Chondrocyte (in vitro differentiated cells): ENCODE data around the gene NRIP2. TPM values are rescaled to one million over a fixed set of nuclear protein-coding genes. Genes with fewer than 3 reads are reported as not detected.

Experiments used
- DNase-seq: peaks from one replicate; pipeline ENCODE4 v3.0.0; 2021; ENCODE audit warnings: mixed read lengths, low spot score
- H3K27ac Mint-ChIP-seq: one replicate; pipeline ENCODE4 v1.8.0; 2021; ENCODE audit warnings: mild to moderate bottlenecking, moderate library complexity, mixed read lengths; ENCODE audit not compliant: unreplicated experiment
- H3K27me3 Mint-ChIP-seq: 2 replicates; pipeline ENCODE4 v1.8.0; 2021; ENCODE audit warnings: low read depth, mixed read lengths
- H3K36me3 Mint-ChIP-seq: 2 replicates; pipeline ENCODE4 v1.8.0; 2021; ENCODE audit warnings: low read depth, mixed read lengths
- H3K4me1 Mint-ChIP-seq: 2 replicates; pipeline ENCODE4 v1.8.0; 2021; ENCODE audit warnings: low read depth, mild to moderate bottlenecking, mixed read lengths
- H3K4me3 Mint-ChIP-seq: one replicate; pipeline ENCODE4 v1.8.0; 2021; ENCODE audit warnings: mild to moderate bottlenecking, moderate library complexity, mixed read lengths; ENCODE audit not compliant: unreplicated experiment
- H3K9me3 Mint-ChIP-seq: 2 replicates; pipeline ENCODE4 v1.8.0; 2021; ENCODE audit warnings: low read depth, mixed read lengths
- total RNA-seq: library from RNA; stranded (reverse); gene quantifications from 3 replicates; pipeline ENCODE4 v1.2.1, GENCODE V29; 2021
- TF ChIP-seq, protein P1 (sequence below): fragments of 200-600 bp; sonication (generic); IDR thresholded peaks from 2 replicates; pipeline ENCODE4 v1.5.0; 2021; ENCODE audit warnings: antibody characterized with exemption, mild to moderate bottlenecking, moderate library complexity

The NRIP2 gene
- total RNA-seq, 1 donor from 2014 or later, result 0.25 TPM

DNA sequence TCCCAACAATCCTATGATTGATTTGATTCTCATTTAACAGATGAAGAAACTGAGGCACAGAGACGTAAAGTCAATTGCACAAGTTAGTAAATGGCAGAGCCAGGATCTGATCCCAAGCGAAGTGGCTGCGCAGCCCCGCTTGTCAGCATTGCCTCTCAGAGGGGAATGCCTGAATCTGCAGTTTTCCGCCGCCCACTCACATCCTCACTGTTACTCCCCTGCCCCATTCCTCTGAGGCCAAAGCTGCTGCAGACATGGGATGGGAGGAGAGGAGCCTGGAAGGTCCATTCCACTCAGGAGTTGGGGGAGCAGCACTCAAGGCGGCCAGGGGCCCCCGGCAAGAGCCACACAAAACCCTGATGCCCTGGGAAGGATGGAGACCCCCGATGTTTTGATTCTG lies 1.0 kb downstream of the NRIP2 start:
- H3K4me3 Mint-ChIP-seq, result no peak overlapping the region
- H3K36me3 Mint-ChIP-seq, result peaks cover 8% of the 10 kb centered on the region
- H3K27me3 Mint-ChIP-seq, result no peaks in the 10 kb centered on the region
- no peak overlapping the region for H3K27ac Mint-ChIP-seq
- DNase-seq, result no peak
- TF ChIP-seq, protein P1, sequence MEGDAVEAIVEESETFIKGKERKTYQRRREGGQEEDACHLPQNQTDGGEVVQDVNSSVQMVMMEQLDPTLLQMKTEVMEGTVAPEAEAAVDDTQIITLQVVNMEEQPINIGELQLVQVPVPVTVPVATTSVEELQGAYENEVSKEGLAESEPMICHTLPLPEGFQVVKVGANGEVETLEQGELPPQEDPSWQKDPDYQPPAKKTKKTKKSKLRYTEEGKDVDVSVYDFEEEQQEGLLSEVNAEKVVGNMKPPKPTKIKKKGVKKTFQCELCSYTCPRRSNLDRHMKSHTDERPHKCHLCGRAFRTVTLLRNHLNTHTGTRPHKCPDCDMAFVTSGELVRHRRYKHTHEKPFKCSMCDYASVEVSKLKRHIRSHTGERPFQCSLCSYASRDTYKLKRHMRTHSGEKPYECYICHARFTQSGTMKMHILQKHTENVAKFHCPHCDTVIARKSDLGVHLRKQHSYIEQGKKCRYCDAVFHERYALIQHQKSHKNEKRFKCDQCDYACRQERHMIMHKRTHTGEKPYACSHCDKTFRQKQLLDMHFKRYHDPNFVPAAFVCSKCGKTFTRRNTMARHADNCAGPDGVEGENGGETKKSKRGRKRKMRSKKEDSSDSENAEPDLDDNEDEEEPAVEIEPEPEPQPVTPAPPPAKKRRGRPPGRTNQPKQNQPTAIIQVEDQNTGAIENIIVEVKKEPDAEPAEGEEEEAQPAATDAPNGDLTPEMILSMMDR, result no peak
- H3K9me3 Mint-ChIP-seq, result no peaks in the 10 kb centered on the region
- H3K4me1 Mint-ChIP-seq, result peaks cover 26% of the 10 kb centered on the region

DNA sequence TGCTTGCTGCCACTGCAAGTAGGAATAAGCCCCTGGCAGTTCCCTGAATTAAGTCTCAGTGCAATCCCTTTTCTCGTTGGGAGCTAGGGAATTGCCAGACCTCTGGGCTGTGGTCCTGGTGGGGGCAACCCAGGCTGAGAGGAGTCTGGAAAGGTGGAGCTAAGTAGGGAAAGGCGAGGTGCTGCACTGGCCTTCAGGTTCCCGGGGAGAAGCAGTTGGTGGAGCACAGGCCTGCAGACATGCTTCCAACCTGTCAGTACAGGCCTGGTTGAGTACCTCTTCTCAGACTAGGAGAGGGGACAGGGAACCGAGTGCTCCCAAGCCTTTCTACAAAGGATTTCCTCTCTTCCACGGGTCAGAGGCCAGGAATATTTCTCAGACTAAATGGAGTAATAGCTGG lies 1.5 kb downstream of the NRIP2 start:
- H3K4me1 Mint-ChIP-seq, result peaks cover 26% of the 10 kb centered on the region
- TF ChIP-seq, protein P1, result no peak
- H3K27ac Mint-ChIP-seq, result no peak overlapping the region
- no peak overlapping the region for H3K4me3 Mint-ChIP-seq
- no peaks in the 10 kb centered on the region for H3K27me3 Mint-ChIP-seq
- peaks cover 10% of the 10 kb centered on the region for H3K36me3 Mint-ChIP-seq
- H3K9me3 Mint-ChIP-seq, result no peaks in the 10 kb centered on the region
- DNase-seq, result no peak

DNA sequence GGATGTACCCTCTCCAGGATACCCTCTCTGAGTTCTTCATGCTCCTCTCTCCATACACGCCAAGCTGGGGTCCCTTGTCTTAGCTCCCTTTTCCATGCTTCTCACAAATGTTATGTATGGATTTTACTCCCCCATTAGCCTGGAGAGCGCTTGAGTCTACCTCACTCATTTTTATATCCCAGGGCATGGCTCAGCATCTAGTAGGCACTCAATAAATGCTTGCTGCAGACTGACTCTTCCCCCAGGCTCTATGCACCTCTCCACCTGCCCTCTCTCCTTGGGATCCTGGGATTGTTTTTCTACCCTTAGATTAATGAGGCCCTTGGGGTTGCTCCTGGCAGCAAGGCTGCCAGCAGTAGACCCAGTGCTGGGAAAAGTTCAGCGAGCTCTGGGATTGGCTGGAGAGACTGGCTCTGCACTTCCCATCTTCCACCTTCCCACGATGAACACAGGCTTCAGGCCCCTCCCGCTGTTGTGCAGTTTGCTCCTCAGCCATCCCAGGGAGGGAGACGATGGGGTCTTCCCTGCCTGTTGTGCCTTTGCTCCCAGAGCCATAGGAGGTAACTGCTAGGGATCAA lies 2.2 kb downstream of the NRIP2 start:
- peaks cover 26% of the 10 kb centered on the region for H3K4me1 Mint-ChIP-seq
- TF ChIP-seq, protein P1, result no peak
- no peaks in the 10 kb centered on the region for H3K27me3 Mint-ChIP-seq
- no peak overlapping the region for H3K27ac Mint-ChIP-seq
- H3K36me3 Mint-ChIP-seq, result peaks cover 15% of the 10 kb centered on the region
- no peaks in the 10 kb centered on the region for H3K9me3 Mint-ChIP-seq
- H3K4me3 Mint-ChIP-seq, result no peak overlapping the region
- no peak for DNase-seq

- DNase-seq, result no peak
- TF ChIP-seq, protein P1, result no peak
- peaks cover 32% of the 10 kb centered on the region for H3K36me3 Mint-ChIP-seq
- H3K27me3 Mint-ChIP-seq, result no peaks in the 10 kb centered on the region
- no peak overlapping the region for H3K27ac Mint-ChIP-seq
- peaks cover 12% of the 10 kb centered on the region for H3K4me1 Mint-ChIP-seq
- H3K9me3 Mint-ChIP-seq, result no peaks in the 10 kb centered on the region
- H3K4me3 Mint-ChIP-seq, result no peak overlapping the region
Observed at GRCh38 chr12:2829275-2829674, 5.6 kb downstream of the NRIP2 start.

DNA sequence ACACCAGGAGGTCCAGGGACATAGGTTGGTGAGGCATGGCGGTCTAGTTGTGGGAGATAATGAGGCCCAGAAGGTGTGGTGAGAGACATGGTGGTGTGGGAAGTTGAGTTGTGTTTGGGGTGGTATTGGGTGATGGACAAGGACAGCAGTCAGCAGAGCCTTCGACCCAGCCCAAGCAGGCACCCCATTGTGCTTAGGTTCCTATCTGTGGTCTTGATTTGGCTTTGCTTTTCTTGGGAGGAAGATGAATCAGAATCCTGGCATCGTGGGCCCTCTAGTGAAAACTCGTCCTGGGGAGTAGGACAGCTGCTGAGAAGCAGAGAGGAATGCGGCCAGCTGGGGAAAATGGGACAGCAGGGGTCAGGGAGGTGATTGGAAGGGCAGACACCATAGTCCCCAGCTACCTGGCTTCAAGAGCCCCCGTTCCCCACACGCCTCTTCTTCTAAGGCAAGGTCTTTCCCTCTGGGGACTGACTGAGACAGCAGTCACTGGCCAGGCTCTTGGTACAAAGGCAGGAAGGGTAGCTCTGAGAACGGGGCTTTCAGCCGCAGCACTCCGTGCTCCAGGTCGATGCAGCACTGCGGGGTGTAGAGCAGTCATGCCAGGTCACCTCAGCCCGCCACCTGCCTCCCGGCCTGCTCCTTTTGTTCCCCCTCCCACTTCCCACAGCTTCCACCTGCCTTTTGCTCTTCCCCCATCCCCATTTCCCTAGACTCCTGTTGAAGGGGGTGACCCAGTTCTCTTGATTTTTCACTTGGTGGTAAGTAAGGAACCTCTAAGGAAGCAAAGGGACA lies 7.9 kb downstream of the NRIP2 start:
- Mint-ChIP-seq H3K9me3 (no peaks in the 10 kb centered on the region), H3K27me3 (no peaks in the 10 kb centered on the region), H3K27ac (no peak overlapping the region), H3K4me1 (no peaks in the 10 kb centered on the region), H3K4me3 (no peak overlapping the region), H3K36me3 (peaks cover 48% of the 10 kb centered on the region)
- TF ChIP-seq, protein P1, result no peak
- DNase-seq, result no peak
